Measurements from ENCODE around the gene PITPNB.

- no peak for TF ChIP-seq EZH2 (optimal IDR thresholded peaks at IDR 0.05; ENCODE audit: low read depth, low read length)
- TF ChIP-seq CTCF (IDR thresholded peaks at IDR 0.05; ENCODE audit: low read length): no peak
- no peak for TF ChIP-seq EZH2phosphoT487 (IDR thresholded peaks at IDR 0.05; ENCODE audit: low read length)
Measured at GRCh38 chr22:27961182-27961581, 42.1 kb upstream of the PITPNB start.

Data from MM.1S (cell line).